DND-41 (cell line): ENCODE measurements around the gene PNPT1.

ENCODE experiments used
- ATAC-seq: fragments of 200-7000 bp; cut with Tn5 transposase; 3 replicates; pipeline ENCODE4 v1.9.1; 2021; ENCODE audit warnings: low read depth; ENCODE audit not compliant: insufficient read depth
- DNase-seq: peaks from one replicate; pipeline ENCODE4 v3.0.0-alpha.2; 2020
- H2AFZ ChIP-seq: 2 replicates; pipeline ENCODE4 v1.6.0; 2012; ENCODE audit warnings: low read depth, low read length
- H3K27ac ChIP-seq: 2 replicates; pipeline ENCODE4 v1.5.1; 2012; ENCODE audit warnings: low read length, inconsistent platforms
- H3K27me3 ChIP-seq: fragments of 200-600 bp; sonication (generic); 2 replicates; pipeline ENCODE4 v1.6.0; 2012; ENCODE audit warnings: low read length, mild to moderate bottlenecking, inconsistent platforms; ENCODE audit not compliant: insufficient read depth, poor library complexity
- H3K36me3 ChIP-seq: 2 replicates; pipeline ENCODE4 v1.5.1; 2012; ENCODE audit warnings: low read length, inconsistent platforms; ENCODE audit not compliant: insufficient read depth
- H3K4me1 ChIP-seq: 2 replicates; pipeline ENCODE4 v1.5.1; 2012; ENCODE audit warnings: mild to moderate bottlenecking, low read length; ENCODE audit not compliant: insufficient read depth
- H3K4me2 ChIP-seq: 2 replicates; pipeline ENCODE4 v1.6.0; 2012; ENCODE audit warnings: mild to moderate bottlenecking, moderate library complexity, low read length, inconsistent platforms; ENCODE audit not compliant: insufficient read depth
- H3K4me3 ChIP-seq, 2 experiments: fragments of 200-600 bp in 1 of 2; shearing (Covaris generic) in 1 of 2; 2 replicates each; pipeline ENCODE4 v1.5.1; 2012 to 2016; ENCODE audit warnings: inconsistent platforms in 2 of 2, low read length in 2 of 2, mild to moderate bottlenecking in 2 of 2, low read depth in 1 of 2, moderate library complexity in 1 of 2
- H3K79me2 ChIP-seq: 2 replicates; pipeline ENCODE4 v1.6.0; 2012; ENCODE audit warnings: low read length, inconsistent platforms; ENCODE audit not compliant: insufficient read depth
- H3K9ac ChIP-seq: 2 replicates; pipeline ENCODE4 v1.6.0; 2012; ENCODE audit warnings: low read depth, mild to moderate bottlenecking, inconsistent platforms, low read length, moderate library complexity
- H3K9me3 ChIP-seq: 2 replicates; pipeline ENCODE4 v1.5.1; 2012; ENCODE audit warnings: low read length, moderate library complexity, mild to moderate bottlenecking, inconsistent platforms; ENCODE audit not compliant: insufficient read depth, severe bottlenecking
- H4K20me1 ChIP-seq: 2 replicates; pipeline ENCODE4 v1.6.0; 2012; ENCODE audit warnings: low read length; ENCODE audit not compliant: insufficient read depth
- EZH2 ChIP-seq: IDR thresholded peaks from 3 replicates; pipeline ENCODE4 v1.6.1; 2012; ENCODE audit warnings: borderline replicate concordance, low read depth, mild to moderate bottlenecking, moderate library complexity, low read length, inconsistent platforms; ENCODE audit not compliant: severe bottlenecking
- TF ChIP-seq, protein P1 (sequence below): IDR thresholded peaks from 2 replicates; pipeline ENCODE4 v1.5.1; 2012; ENCODE audit warnings: borderline replicate concordance, low read length, moderate library complexity, mild to moderate bottlenecking; ENCODE audit not compliant: poor library complexity, severe bottlenecking; ENCODE audit errors: extremely low read depth

The PNPT1 gene

DNA sequence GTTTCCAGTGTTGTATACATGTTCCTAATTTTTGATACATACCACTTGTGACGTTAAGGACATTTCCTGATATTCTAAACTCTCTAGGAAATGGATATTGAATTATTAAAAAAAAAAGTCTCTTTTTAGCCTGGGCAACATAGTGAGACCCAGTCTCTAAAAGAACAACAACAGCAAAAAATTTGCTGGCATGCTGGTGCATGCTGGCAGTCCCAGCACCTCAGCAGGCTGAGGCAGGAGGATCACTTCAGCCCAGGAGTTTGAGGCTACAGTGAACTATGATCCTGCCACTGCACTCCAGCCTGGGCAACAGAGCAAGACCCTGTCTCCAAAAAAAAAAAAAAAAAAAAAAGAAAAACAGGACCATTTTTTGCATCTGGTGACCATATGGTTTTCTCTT lies 65.7 kb downstream of the PNPT1 start:
- TF ChIP-seq, protein P1, sequence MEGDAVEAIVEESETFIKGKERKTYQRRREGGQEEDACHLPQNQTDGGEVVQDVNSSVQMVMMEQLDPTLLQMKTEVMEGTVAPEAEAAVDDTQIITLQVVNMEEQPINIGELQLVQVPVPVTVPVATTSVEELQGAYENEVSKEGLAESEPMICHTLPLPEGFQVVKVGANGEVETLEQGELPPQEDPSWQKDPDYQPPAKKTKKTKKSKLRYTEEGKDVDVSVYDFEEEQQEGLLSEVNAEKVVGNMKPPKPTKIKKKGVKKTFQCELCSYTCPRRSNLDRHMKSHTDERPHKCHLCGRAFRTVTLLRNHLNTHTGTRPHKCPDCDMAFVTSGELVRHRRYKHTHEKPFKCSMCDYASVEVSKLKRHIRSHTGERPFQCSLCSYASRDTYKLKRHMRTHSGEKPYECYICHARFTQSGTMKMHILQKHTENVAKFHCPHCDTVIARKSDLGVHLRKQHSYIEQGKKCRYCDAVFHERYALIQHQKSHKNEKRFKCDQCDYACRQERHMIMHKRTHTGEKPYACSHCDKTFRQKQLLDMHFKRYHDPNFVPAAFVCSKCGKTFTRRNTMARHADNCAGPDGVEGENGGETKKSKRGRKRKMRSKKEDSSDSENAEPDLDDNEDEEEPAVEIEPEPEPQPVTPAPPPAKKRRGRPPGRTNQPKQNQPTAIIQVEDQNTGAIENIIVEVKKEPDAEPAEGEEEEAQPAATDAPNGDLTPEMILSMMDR, result no peak
- TF ChIP-seq EZH2, result no peak

DNA sequence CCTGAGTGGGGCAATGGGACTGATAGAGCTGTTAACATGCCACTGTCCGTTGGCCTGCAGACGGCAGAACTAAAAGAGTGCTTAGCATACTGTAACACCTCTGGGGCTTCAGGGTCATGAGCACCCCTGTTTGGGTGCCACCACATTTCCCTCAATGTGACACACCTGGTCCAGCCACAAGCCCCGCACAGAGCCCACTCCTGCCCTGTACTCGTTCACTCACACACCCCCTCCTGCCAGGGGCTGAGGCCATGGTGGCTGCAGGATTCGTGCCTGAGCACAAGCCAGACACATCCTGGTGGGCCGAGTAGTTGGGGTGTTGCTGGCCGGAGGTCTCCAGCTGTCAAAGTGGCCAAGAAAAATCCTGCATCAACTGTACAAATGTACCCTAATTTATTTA lies 71.8 kb downstream of the PNPT1 start:
- ATAC-seq (no peak), DNase-seq (no peak)
- Histone ChIP-seq H3K27me3 (no peaks in the 10 kb centered on the region), H3K4me2 (peak overlapping the region; percentile 40; the same call in 1 of the 2 replicates), H4K20me1 (peaks cover 51% of the 10 kb centered on the region), H3K79me2 (peaks cover 91% of the 10 kb centered on the region), H3K4me1 (peaks cover 38% of the 10 kb centered on the region), H2AFZ (no peak overlapping the region), H3K9ac (no peak overlapping the region), H3K4me3 (no peak overlapping the region), H3K9me3 (no peaks in the 10 kb centered on the region), H3K36me3 (peaks cover 38% of the 10 kb centered on the region), H3K27ac (no peak overlapping the region)
- TF ChIP-seq, protein P1, result no peak

More for the DNA sequence above, 65.7 kb downstream of the PNPT1 start:
- Histone ChIP-seq H3K4me1 (peaks cover 3% of the 10 kb centered on the region; the same call in 1 of the 2 replicates), H3K79me2 (peaks cover 36% of the 10 kb centered on the region), H3K4me2 (no peak overlapping the region), H3K4me3 (no peak overlapping the region), H4K20me1 (peaks cover 15% of the 10 kb centered on the region; the same call in 1 of the 2 replicates), H3K27me3 (no peaks in the 10 kb centered on the region), H3K27ac (no peak overlapping the region), H3K9ac (no peak overlapping the region), H2AFZ (no peak overlapping the region), H3K36me3 (peaks cover 28% of the 10 kb centered on the region), H3K9me3 (no peaks in the 10 kb centered on the region)
- ATAC-seq, result no peak
- no peak for DNase-seq

DNA sequence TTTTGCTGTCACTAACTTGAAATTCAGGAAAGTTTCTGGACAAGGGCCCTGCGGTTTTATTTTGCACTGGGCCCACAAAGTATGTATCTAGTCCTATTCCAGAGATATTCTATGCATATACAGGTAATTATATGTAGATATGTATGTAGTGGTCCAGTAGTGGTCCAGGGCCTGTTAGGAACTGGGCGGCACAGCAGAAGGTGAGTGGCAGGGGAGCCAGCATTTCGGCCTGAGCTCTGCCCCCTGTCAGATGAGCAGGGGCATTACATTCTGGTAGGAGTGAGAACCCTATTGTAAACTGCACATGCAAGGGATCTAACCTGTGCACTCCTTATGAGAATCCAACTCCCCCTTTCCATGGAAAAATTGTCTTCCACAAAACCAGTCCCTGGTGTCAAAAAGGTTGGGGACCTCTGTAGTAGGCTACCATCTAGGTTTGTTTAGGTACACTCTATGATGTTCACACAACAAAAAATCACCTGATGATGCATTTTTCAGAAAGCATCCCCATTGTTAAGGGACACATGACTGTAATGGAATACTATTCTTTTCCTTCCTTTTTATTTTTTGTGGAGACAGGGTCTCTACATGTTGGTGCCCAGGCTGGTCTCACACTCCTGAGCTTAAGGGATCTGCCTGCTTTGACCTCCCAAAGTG lies 73.4 kb downstream of the PNPT1 start:
- no peaks in the 10 kb centered on the region for H3K9me3 ChIP-seq
- H3K4me3 ChIP-seq, result peak overlapping the region in 1 of 2 experiments; percentile 26; a peak in 2 of 4 replicates
- ATAC-seq (no peak), DNase-seq (no peak)
- peaks cover 49% of the 10 kb centered on the region for H3K4me1 ChIP-seq
- no peak overlapping the region; the same call in 1 of the 2 replicates for H3K9ac ChIP-seq
- H2AFZ ChIP-seq, result no peak overlapping the region
- peak overlapping the region; percentile 89 for H3K4me2 ChIP-seq
- H3K36me3 ChIP-seq, result peaks cover 35% of the 10 kb centered on the region
- peaks cover 57% of the 10 kb centered on the region for H4K20me1 ChIP-seq
- peaks cover 94% of the 10 kb centered on the region for H3K79me2 ChIP-seq
- H3K27ac ChIP-seq, result no peak overlapping the region
- no peaks in the 10 kb centered on the region for H3K27me3 ChIP-seq
- TF ChIP-seq, protein P1, result peak; percentile 50
- no peak for TF ChIP-seq EZH2
